Measurements from ENCODE around the gene SNAPC5. TPM values are rescaled to one million over a fixed set of nuclear protein-coding genes. Genes with fewer than 3 reads are reported as not detected.
A peak's percentile ranks its signal among the peaks of the same experiment; 100 is the strongest.

Gene SNAPC5
- total RNA-seq, 1 experiment from 2014 or later: 38.2 TPM

- peak; percentile 41; the same call in 1 of the 2 replicates for TF ChIP-seq CTCF (conservative IDR thresholded peaks at IDR 0.05; ENCODE audit: low read depth, low read length)
- TF ChIP-seq EZH2 (IDR thresholded peaks at IDR 0.05; ENCODE audit: low read length, unreplicated experiment): no peak
- no peak overlapping the region for H3K27ac ChIP-seq (ENCODE audit: low read length)
- no peak overlapping the region for H3K4me3 ChIP-seq (ENCODE audit: low read length)
- 0 out of 2 replicates have a peak overlapping the region, but pooled peaks have one; percentile 6 for H3K4me2 ChIP-seq (ENCODE audit: low read length)
- H3K27me3 ChIP-seq (ENCODE audit: low read length): no peaks in the 10 kb centered on the region
- H4K20me1 ChIP-seq (ENCODE audit: low read length): peaks cover 42% of the 10 kb centered on the region
- intact Hi-C loops (cut with micrococcal nuclease): no loop called here
- H3K79me2 ChIP-seq (ENCODE audit: low read length): peaks cover 53% of the 10 kb centered on the region
- no peak overlapping the region for H3K9ac ChIP-seq (ENCODE audit: low read length)
- H3K36me3 ChIP-seq (ENCODE audit: low read depth, low read length): peaks cover 50% of the 10 kb centered on the region
- DNase-seq (peak; percentile 50), ATAC-seq (no peak)
- ChIA-PET CTCF (interaction anchor here (0.6 kb wide), 4 partner anchors 97 to 147 kb away, joined by 3 read pairs; partner anchors contain the start of gene MAP2K1), POLR2A (ENCODE audit: unreplicated experiment) (interaction anchor here (0.5 to 0.7 kb wide), 2 partner anchors 207 to 1008 kb away, joined by 3 to 4 read pairs; no protein-coding TSS in a partner anchor)
- peaks cover 18% of the 10 kb centered on the region for H3K4me1 ChIP-seq (ENCODE audit: insufficient read depth, low read length)
- no TSS peak for BruUV-seq (replicated peaks)
- no peaks in the 10 kb centered on the region for H3K9me2 ChIP-seq (replicated peaks; ENCODE audit: low read length)
- peaks cover 32% of the 10 kb centered on the region for H3F3A ChIP-seq (ENCODE audit: low read length, unreplicated experiment)
- H2AFZ ChIP-seq (ENCODE audit: low read length): no peak overlapping the region
- H3K9me3 ChIP-seq (ENCODE audit: low read length): no peaks in the 10 kb centered on the region
Measured at GRCh38 chr15:66498501-66499386, 1.2 kb upstream of the SNAPC5 start.

DNA sequence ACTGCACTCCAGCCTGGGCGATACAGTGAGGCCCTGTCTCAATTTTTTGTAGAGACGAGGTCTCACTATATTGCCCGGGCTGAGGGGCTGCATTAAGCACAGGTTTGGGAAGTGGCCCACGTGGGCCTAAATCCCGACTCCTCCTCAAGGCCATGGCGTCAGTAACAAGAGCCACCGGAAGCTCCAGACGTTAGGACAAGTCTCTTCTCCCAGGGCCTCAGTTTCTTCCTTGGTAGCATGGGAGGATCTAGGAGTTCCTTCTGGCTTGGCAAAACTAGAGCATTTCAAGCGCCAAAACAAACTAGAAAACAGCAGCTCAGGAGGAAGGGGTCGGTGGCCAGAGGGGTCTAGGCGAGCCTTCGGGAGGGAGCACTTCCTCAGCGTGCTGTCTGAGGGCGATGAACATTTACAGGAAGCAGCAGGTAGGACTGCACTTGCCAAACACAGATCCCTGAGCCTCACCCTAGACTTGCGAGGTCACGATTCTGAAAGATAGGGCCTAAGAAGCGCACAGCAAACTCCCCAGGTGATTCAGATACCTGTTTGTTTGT is 536 bp downstream of the SNAPC5 start:
- H3K79me2 ChIP-seq (ENCODE audit: low read length): peaks cover 35% of the 10 kb centered on the region
- no peak for TF ChIP-seq CTCF (conservative IDR thresholded peaks at IDR 0.05; ENCODE audit: low read depth, low read length)
- TF ChIP-seq EZH2phosphoT487 (IDR thresholded peaks at IDR 0.05; ENCODE audit: borderline replicate concordance, low read length): no peak
- no peak for TF ChIP-seq EZH2 (IDR thresholded peaks at IDR 0.05; ENCODE audit: low read length, unreplicated experiment)
- DNase-seq: no peak
- H3K9me2 ChIP-seq (replicated peaks; ENCODE audit: low read length): no peaks in the 10 kb centered on the region
- peak overlapping the region; percentile 79 for H3K27ac ChIP-seq (ENCODE audit: low read length)
- H3K27me3 ChIP-seq (ENCODE audit: low read length): no peaks in the 10 kb centered on the region
- H3F3A ChIP-seq (ENCODE audit: low read length, unreplicated experiment): peaks cover 21% of the 10 kb centered on the region
- H3K4me1 ChIP-seq (ENCODE audit: insufficient read depth, low read length): peaks cover 8% of the 10 kb centered on the region
- BruUV-seq (replicated peaks): TSS peak; percentile 4
- POLR2A ChIA-PET (ENCODE audit: unreplicated experiment): no interaction called here
- peak overlapping the region; percentile 97 for H3K4me2 ChIP-seq (ENCODE audit: low read length)
- CTCF ChIA-PET: interaction anchor here (1.3 kb wide), 1 partner anchor 109 kb away, joined by 3 read pairs; no protein-coding TSS in a partner anchor
- peak overlapping the region; percentile 68 for H2AFZ ChIP-seq (ENCODE audit: low read length)
- intact Hi-C loops (cut with micrococcal nuclease): loop anchor here (1.0 kb wide), 1 partner anchor 111 kb away; the partner anchor contains the start of gene MAP2K1
- peak overlapping the region; percentile 90 for H3K4me3 ChIP-seq (ENCODE audit: low read length)
- H3K36me3 ChIP-seq (ENCODE audit: low read depth, low read length): peaks cover 39% of the 10 kb centered on the region
- ATAC-seq: peak; percentile 18
- no peaks in the 10 kb centered on the region for H3K9me3 ChIP-seq (ENCODE audit: low read length)
- H4K20me1 ChIP-seq (ENCODE audit: low read length): peaks cover 25% of the 10 kb centered on the region
- H3K9ac ChIP-seq (ENCODE audit: low read length): peak overlapping the region; percentile 92

All from PC-3 (cell line).